H9 (cell line): Measurements from ENCODE around the gene SNX25. TPM values are rescaled to one million over a fixed set of nuclear protein-coding genes. Genes with fewer than 3 reads are reported as not detected.

Source experiments
- DNase-seq: peaks from one replicate; pipeline ENCODE4 v3.0.0-alpha.2; 2017
- H2AFZ ChIP-seq: one replicate; pipeline ENCODE4 v1.6.1; 2013; ENCODE audit warnings: mild to moderate bottlenecking, low read length, control low read depth, moderate library complexity
- H2AK5ac ChIP-seq: 2 replicates; pipeline ENCODE4 v1.6.1; 2013; ENCODE audit warnings: low read length, control low read depth, mixed read lengths; ENCODE audit not compliant: insufficient read length
- H2BK120ac ChIP-seq: one replicate; pipeline ENCODE4 v1.6.1; 2013; ENCODE audit warnings: low read depth, mild to moderate bottlenecking, low read length, control low read depth, inconsistent platforms; ENCODE audit not compliant: poor library complexity, severe bottlenecking
- H2BK12ac ChIP-seq: 2 replicates; pipeline ENCODE4 v1.6.1; 2013; ENCODE audit warnings: low read length, control low read depth, mixed read lengths, low read depth; ENCODE audit not compliant: insufficient read length
- H2BK15ac ChIP-seq: 2 replicates; pipeline ENCODE4 v1.6.1; 2013; ENCODE audit warnings: low read depth, low read length, control low read depth
- H2BK20ac ChIP-seq: one replicate; pipeline ENCODE4 v1.6.1; 2013; ENCODE audit warnings: low read depth, mild to moderate bottlenecking, low read length, control low read depth, inconsistent platforms; ENCODE audit not compliant: poor library complexity, severe bottlenecking
- H2BK5ac ChIP-seq: 2 replicates; pipeline ENCODE4 v1.6.1; 2013; ENCODE audit warnings: low read length, control low read depth, mixed read lengths; ENCODE audit not compliant: insufficient read length
- H3K14ac ChIP-seq: 2 replicates; pipeline ENCODE4 v1.6.1; 2013; ENCODE audit warnings: low read length, control low read depth; ENCODE audit not compliant: insufficient read depth
- H3K18ac ChIP-seq: 2 replicates; pipeline ENCODE4 v1.6.1; 2013; ENCODE audit warnings: low read depth, mild to moderate bottlenecking, mixed read lengths, low read length, control low read depth; ENCODE audit not compliant: insufficient read length
- H3K23ac ChIP-seq: 2 replicates; pipeline ENCODE4 v1.6.1; 2013; ENCODE audit warnings: low read length, control low read depth, mixed read lengths, low read depth; ENCODE audit not compliant: insufficient read length
- H3K23me2 ChIP-seq: 2 replicates; pipeline ENCODE4 v1.6.1; 2013; ENCODE audit warnings: low read depth, mild to moderate bottlenecking, mixed read lengths, low read length, control low read depth; ENCODE audit not compliant: insufficient read length, poor library complexity, severe bottlenecking
- H3K27ac ChIP-seq: 2 replicates; pipeline ENCODE4 v1.5.1; 2013; ENCODE audit warnings: low read length, control low read depth, mixed read lengths, low read depth; ENCODE audit not compliant: insufficient read length
- H3K27me3 ChIP-seq: 2 replicates; pipeline ENCODE4 v1.6.1; 2013; ENCODE audit warnings: low read length, control low read depth, inconsistent platforms; ENCODE audit not compliant: insufficient read depth
- H3K4ac ChIP-seq: 2 replicates; pipeline ENCODE4 v1.6.1; 2013; ENCODE audit warnings: low read depth, mild to moderate bottlenecking, control low read depth, inconsistent platforms, low read length, moderate library complexity
- H3K4me1 ChIP-seq: 2 replicates; pipeline ENCODE4 v1.6.1; 2013; ENCODE audit warnings: low read length, control low read depth, inconsistent platforms; ENCODE audit not compliant: insufficient read depth
- H3K4me2 ChIP-seq: 2 replicates; pipeline ENCODE4 v1.6.1; 2013; ENCODE audit warnings: low read length, control low read depth, mixed read lengths; ENCODE audit not compliant: insufficient read length, insufficient read depth
- H3K56ac ChIP-seq: 2 replicates; pipeline ENCODE4 v1.6.1; 2013; ENCODE audit warnings: low read depth, mild to moderate bottlenecking, mixed read lengths, low read length, control low read depth; ENCODE audit not compliant: insufficient read length
- H3K79me1 ChIP-seq: 2 replicates; pipeline ENCODE4 v1.6.1; 2013; ENCODE audit warnings: low read depth, mild to moderate bottlenecking, moderate library complexity, low read length, control low read depth, inconsistent platforms; ENCODE audit not compliant: insufficient read depth, poor library complexity, severe bottlenecking
- H3K79me2 ChIP-seq: 2 replicates; pipeline ENCODE4 v1.6.1; 2013; ENCODE audit warnings: low read length, control low read depth, inconsistent platforms; ENCODE audit not compliant: insufficient read depth
- H3K9ac ChIP-seq: 2 replicates; pipeline ENCODE4 v1.6.1; 2013; ENCODE audit warnings: low read length, control low read depth, mixed read lengths; ENCODE audit not compliant: insufficient read length; ENCODE audit errors: extremely low read depth
- H3K9me3 ChIP-seq: one replicate; pipeline ENCODE4 v1.6.1; 2013; ENCODE audit warnings: low read depth, low read length, inconsistent platforms; ENCODE audit not compliant: control insufficient read depth
- H3T11ph ChIP-seq: one replicate; pipeline ENCODE4 v1.6.1; 2013; ENCODE audit warnings: mild to moderate bottlenecking, low read length, control low read depth, inconsistent platforms
- H4K20me1 ChIP-seq: one replicate; pipeline ENCODE4 v1.6.1; 2013; ENCODE audit not compliant: control insufficient read depth, insufficient read length, insufficient read depth
- H4K5ac ChIP-seq: 2 replicates; pipeline ENCODE4 v1.6.1; 2013; ENCODE audit warnings: low read depth, mild to moderate bottlenecking, mixed read lengths, low read length, control low read depth; ENCODE audit not compliant: insufficient read length
- H4K8ac ChIP-seq: replicated peaks from 2 replicates; pipeline ENCODE4 v1.6.1; 2013; ENCODE audit warnings: low read length, control low read depth, mixed read lengths, low read depth; ENCODE audit not compliant: insufficient read length
- H4K91ac ChIP-seq: 2 replicates; pipeline ENCODE4 v1.6.1; 2013; ENCODE audit warnings: low read depth, mild to moderate bottlenecking, moderate library complexity, mixed read lengths, low read length, control low read depth; ENCODE audit not compliant: insufficient read length
- H3K27ac Mint-ChIP-seq, 3 experiments: 2 replicates in 2 of 3; 3 replicates in 1 of 3; pipeline ENCODE4 v1.8.0; 2020 to 2021; ENCODE audit warnings: mixed read lengths in 3 of 3, mild to moderate bottlenecking in 1 of 3, moderate library complexity in 1 of 3
- H3K27me3 Mint-ChIP-seq: 2 replicates; pipeline ENCODE4 v1.8.0; 2021; ENCODE audit warnings: low read depth, mild to moderate bottlenecking, moderate library complexity, mixed read lengths
- H3K36me3 Mint-ChIP-seq, 3 experiments: 2 replicates in 2 of 3; 3 replicates in 1 of 3; pipeline ENCODE4 v1.8.0; 2020 to 2021; ENCODE audit warnings: low read depth in 3 of 3, mixed read lengths in 3 of 3; ENCODE audit not compliant: insufficient read depth in 1 of 3
- H3K4me1 Mint-ChIP-seq, 2 experiments: 2 replicates each; pipeline ENCODE4 v1.8.0; 2020; ENCODE audit warnings: mixed read lengths in 2 of 2
- H3K4me3 Mint-ChIP-seq, 2 experiments: 2 replicates in 1 of 2; 3 replicates in 1 of 2; pipeline ENCODE4 v1.8.0; 2020 to 2021; ENCODE audit warnings: mild to moderate bottlenecking in 2 of 2, mixed read lengths in 2 of 2, moderate library complexity in 1 of 2
- H3K9me3 Mint-ChIP-seq, 2 experiments: 2 replicates in 1 of 2; 3 replicates in 1 of 2; pipeline ENCODE4 v1.8.0; 2020; ENCODE audit warnings: mild to moderate bottlenecking in 2 of 2, mixed read lengths in 2 of 2, moderate library complexity in 1 of 2
- CTCF ChIP-seq: fragments of 200-600 bp; sonication (generic); conservative IDR thresholded peaks from 3 replicates; pipeline ENCODE4 v1.8.0; 2021; ENCODE audit warnings: antibody characterized with exemption, mild to moderate bottlenecking
- WGBS: extraction: QIAGEN DNeasy Blood & Tissue Kit; methylation state at CpG from one replicate; pipeline ENCODE4 v1.1.7; 2013; ENCODE audit warnings: missing lambda C conversion rate, low lambda C conversion rate, mixed read lengths; ENCODE audit not compliant: insufficient read length; ENCODE audit errors: extremely low coverage; 5-methylcytosine and 5-hydroxymethylcytosine counted together
- total RNA-seq: library from RNA; stranded (reverse); gene quantifications from 2 replicates; pipeline ENCODE4 v1.2.1, GENCODE V29; 2021

SNX25 gene
- total RNA-seq, 1 experiment from 2014 or later, result 28.2 TPM

DNA sequence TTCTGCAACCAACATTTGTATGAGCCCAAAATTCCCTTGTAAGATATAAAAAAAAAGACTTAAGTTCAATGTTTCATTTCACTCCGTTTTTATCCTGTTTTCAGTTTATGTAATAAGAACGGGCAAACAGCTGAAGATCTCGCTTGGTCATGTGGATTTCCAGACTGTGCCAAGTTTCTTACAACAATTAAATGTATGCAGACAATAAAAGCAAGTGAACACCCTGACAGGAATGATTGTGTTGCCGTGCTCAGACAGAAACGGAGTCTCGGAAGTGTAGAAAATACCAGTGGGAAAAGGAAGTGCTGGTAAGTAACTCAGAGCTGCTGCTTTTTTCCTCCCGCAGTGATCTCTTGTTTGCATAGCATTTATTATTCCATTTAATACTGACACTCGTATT lies 190.1 kb downstream of the SNX25 start:
- Histone ChIP-seq H3K4me1 (no peaks in the 10 kb centered on the region), H3K9ac (no peak overlapping the region), H3K9me3 (no peaks in the 10 kb centered on the region), H3K27ac (no peak overlapping the region), H3K23ac (no peak overlapping the region), H3K4ac (no peak overlapping the region), H2AK5ac (no peak overlapping the region), H3K56ac (no peak overlapping the region), H4K91ac (no peak overlapping the region), H3K14ac (no peak overlapping the region), H2BK5ac (no peak overlapping the region), H3K23me2 (peaks cover 9% of the 10 kb centered on the region), H4K5ac (no peak overlapping the region), H4K20me1 (no peaks in the 10 kb centered on the region), H4K8ac (no peak overlapping the region), H2BK20ac (no peak overlapping the region), H3K18ac (no peak overlapping the region), H3K27me3 (no peaks in the 10 kb centered on the region), H2BK120ac (no peak overlapping the region), H2BK15ac (no peak overlapping the region), H2AFZ (no peak overlapping the region), H3K4me2 (no peak overlapping the region), H3K79me1 (no peaks in the 10 kb centered on the region), H3K79me2 (no peaks in the 10 kb centered on the region), H3T11ph (no peak overlapping the region), H2BK12ac (no peak overlapping the region)
- Mint-ChIP-seq H3K4me3 (no peak overlapping the region), H3K27ac (no peak overlapping the region), H3K9me3 (peaks cover 0 to 2% of the 10 kb centered on the region in 2 experiments; a peak in 1 of 5 replicates), H3K36me3 (peaks cover 3 to 51% (median 49%) of the 10 kb centered on the region in 3 experiments; a peak in 6 of 7 replicates), H3K27me3 (peaks cover 2% of the 10 kb centered on the region; the same call in 1 of the 2 replicates), H3K4me1 (peaks cover 18 to 22% of the 10 kb centered on the region in 2 experiments)
- no peak for DNase-seq
- WGBS, result no CpG with 5 or more reads among the region's 8 CpGs
- no peak for TF ChIP-seq CTCF
